Measurements from ENCODE around the gene GSTA2.
"Not testable (repeated sequence)": the region's sequence is repeated elsewhere in the genome, so short reads cannot be mapped to it uniquely, and the experiment has no call there.

DNA sequence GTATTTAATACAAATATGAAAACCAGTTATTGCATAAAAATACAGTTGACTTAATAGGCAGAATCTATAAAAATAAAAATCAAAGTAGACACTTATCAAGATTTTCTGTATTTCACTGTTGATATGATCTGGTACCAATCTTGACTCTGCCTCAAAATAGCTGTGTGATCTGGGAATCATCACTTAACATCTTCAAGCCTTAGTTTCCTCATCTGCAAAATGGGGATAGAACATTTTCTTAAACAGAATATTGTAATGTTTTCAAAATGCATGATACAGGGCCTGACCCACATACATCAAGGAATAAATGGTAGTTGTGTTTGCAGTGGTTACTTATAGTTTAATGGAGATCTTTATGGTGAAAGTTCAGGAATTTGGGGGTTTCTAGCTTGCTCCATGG is 18.9 kb upstream of the GSTA2 start:
- not testable (repeated sequence) for TF ChIP-seq PAX5 (IDR thresholded peaks at IDR 0.05; ENCODE audit: insufficient read depth, low read length, severe bottlenecking); POLR2A (IDR thresholded peaks at IDR 0.05; ENCODE audit: low read depth, low read length); POLR2AphosphoS5 (IDR thresholded peaks at IDR 0.05; ENCODE audit: low read depth, low read length); TAF1 (IDR thresholded peaks at IDR 0.05; ENCODE audit: low read depth, low read length)

Data from GM12891 (cell line).